ENCODE data around the gene ARHGDIG. TPM values are rescaled to one million over a fixed set of nuclear protein-coding genes. Genes with fewer than 3 reads are reported as not detected.

ARHGDIG gene
- total RNA-seq, 1 experiment from 2014 or later = 3.1 TPM

GRCh38 chr16:296276-296675 is 15.9 kb downstream of the ARHGDIG start:
- Histone ChIP-seq H3K9ac (ENCODE audit: low read length) (no peak overlapping the region), H3K27me3 (ENCODE audit: low read length) (no peaks in the 10 kb centered on the region), H3K79me2 (ENCODE audit: low read length) (no peaks in the 10 kb centered on the region), H4K20me1 (ENCODE audit: insufficient read depth, low read depth, low read length) (no peaks in the 10 kb centered on the region), H3K9me3 (ENCODE audit: low read length) (no peaks in the 10 kb centered on the region), H3K4me3 (ENCODE audit: low read length) (no peak overlapping the region), H2AFZ (ENCODE audit: low read length) (no peak overlapping the region), H3K36me3 (ENCODE audit: insufficient read depth, low read length) (no peaks in the 10 kb centered on the region), H3K4me2 (ENCODE audit: low read depth, low read length, poor library complexity, severe bottlenecking) (no peak overlapping the region), H3K4me1 (ENCODE audit: low read length) (no peaks in the 10 kb centered on the region), H3K27ac (ENCODE audit: low read length) (no peak overlapping the region), H3K9me2 (replicated peaks; ENCODE audit: insufficient read depth, low read length) (no peaks in the 10 kb centered on the region)
- no peak for DNase-seq

- H3K4me2 ChIP-seq (ENCODE audit: low read depth, low read length, poor library complexity, severe bottlenecking) = no peak overlapping the region
- no peak overlapping the region for H3K4me3 ChIP-seq (ENCODE audit: low read length)
- no peak overlapping the region for H2AFZ ChIP-seq (ENCODE audit: low read length)
- H3K9me2 ChIP-seq (replicated peaks; ENCODE audit: insufficient read depth, low read length) = no peaks in the 10 kb centered on the region
- no peak overlapping the region for H3K27ac ChIP-seq (ENCODE audit: low read length)
- H3K79me2 ChIP-seq (ENCODE audit: low read length) = no peaks in the 10 kb centered on the region
- H3K9ac ChIP-seq (ENCODE audit: low read length) = no peak overlapping the region
- no peaks in the 10 kb centered on the region for H4K20me1 ChIP-seq (ENCODE audit: insufficient read depth, low read depth, low read length)
- no peaks in the 10 kb centered on the region for H3K4me1 ChIP-seq (ENCODE audit: low read length)
- no peaks in the 10 kb centered on the region for H3K36me3 ChIP-seq (ENCODE audit: insufficient read depth, low read length)
- no peaks in the 10 kb centered on the region for H3K27me3 ChIP-seq (ENCODE audit: low read length)
- no peaks in the 10 kb centered on the region for H3K9me3 ChIP-seq (ENCODE audit: low read length)
- no peak for DNase-seq
These were observed 16.6 kb downstream of the ARHGDIG start for GRCh38 chr16:296806-297510.

- Histone ChIP-seq H3K79me2 (ENCODE audit: low read length) (no peaks in the 10 kb centered on the region), H3K4me3 (ENCODE audit: low read length) (no peak overlapping the region), H3K27ac (ENCODE audit: low read length) (no peak overlapping the region), H3K9me3 (ENCODE audit: low read length) (no peaks in the 10 kb centered on the region), H4K20me1 (ENCODE audit: insufficient read depth, low read depth, low read length) (no peaks in the 10 kb centered on the region), H3K36me3 (ENCODE audit: insufficient read depth, low read length) (no peaks in the 10 kb centered on the region), H3K9me2 (replicated peaks; ENCODE audit: insufficient read depth, low read length) (no peaks in the 10 kb centered on the region), H3K27me3 (ENCODE audit: low read length) (no peaks in the 10 kb centered on the region), H2AFZ (ENCODE audit: low read length) (no peak overlapping the region), H3K4me2 (ENCODE audit: low read depth, low read length, poor library complexity, severe bottlenecking) (no peak overlapping the region), H3K9ac (ENCODE audit: low read length) (no peak overlapping the region), H3K4me1 (ENCODE audit: low read length) (no peaks in the 10 kb centered on the region)
- no peak for DNase-seq
These were observed 17.4 kb downstream of the ARHGDIG start for GRCh38 chr16:297832-298231.

GRCh38 chr16:301235-301634 is 20.8 kb downstream of the ARHGDIG start:
- Histone ChIP-seq H3K9ac (ENCODE audit: low read length) (no peak overlapping the region), H3K4me1 (ENCODE audit: low read length) (no peaks in the 10 kb centered on the region), H3K9me2 (replicated peaks; ENCODE audit: insufficient read depth, low read length) (no peaks in the 10 kb centered on the region), H3K4me3 (ENCODE audit: low read length) (no peak overlapping the region), H3K36me3 (ENCODE audit: insufficient read depth, low read length) (no peaks in the 10 kb centered on the region), H2AFZ (ENCODE audit: low read length) (no peak overlapping the region), H3K4me2 (ENCODE audit: low read depth, low read length, poor library complexity, severe bottlenecking) (no peak overlapping the region), H3K79me2 (ENCODE audit: low read length) (no peaks in the 10 kb centered on the region), H3K27ac (ENCODE audit: low read length) (no peak overlapping the region), H3K27me3 (ENCODE audit: low read length) (no peaks in the 10 kb centered on the region), H4K20me1 (ENCODE audit: insufficient read depth, low read depth, low read length) (no peaks in the 10 kb centered on the region), H3K9me3 (ENCODE audit: low read length) (no peaks in the 10 kb centered on the region)
- DNase-seq = no peak

- Histone ChIP-seq H3K4me1 (ENCODE audit: low read length) (no peaks in the 10 kb centered on the region), H2AFZ (ENCODE audit: low read length) (no peak overlapping the region), H3K4me2 (ENCODE audit: low read depth, low read length, poor library complexity, severe bottlenecking) (no peak overlapping the region), H3K4me3 (ENCODE audit: low read length) (no peak overlapping the region), H3K27ac (ENCODE audit: low read length) (no peak overlapping the region), H4K20me1 (ENCODE audit: insufficient read depth, low read depth, low read length) (no peaks in the 10 kb centered on the region), H3K9ac (ENCODE audit: low read length) (no peak overlapping the region), H3K27me3 (ENCODE audit: low read length) (no peaks in the 10 kb centered on the region), H3K79me2 (ENCODE audit: low read length) (no peaks in the 10 kb centered on the region), H3K36me3 (ENCODE audit: insufficient read depth, low read length) (no peaks in the 10 kb centered on the region), H3K9me3 (ENCODE audit: low read length) (no peaks in the 10 kb centered on the region), H3K9me2 (replicated peaks; ENCODE audit: insufficient read depth, low read length) (no peaks in the 10 kb centered on the region)
- no peak for DNase-seq
These were observed 21.6 kb downstream of the ARHGDIG start for GRCh38 chr16:301950-302349.

- no peak for DNase-seq
- Histone ChIP-seq H3K4me2 (ENCODE audit: low read depth, low read length, poor library complexity, severe bottlenecking) (no peak overlapping the region), H3K27me3 (ENCODE audit: low read length) (no peaks in the 10 kb centered on the region), H2AFZ (ENCODE audit: low read length) (no peak overlapping the region), H3K36me3 (ENCODE audit: insufficient read depth, low read length) (no peaks in the 10 kb centered on the region), H3K9me2 (replicated peaks; ENCODE audit: insufficient read depth, low read length) (no peaks in the 10 kb centered on the region), H4K20me1 (ENCODE audit: insufficient read depth, low read depth, low read length) (no peaks in the 10 kb centered on the region), H3K4me1 (ENCODE audit: low read length) (no peaks in the 10 kb centered on the region), H3K4me3 (ENCODE audit: low read length) (no peak overlapping the region), H3K9ac (ENCODE audit: low read length) (no peak overlapping the region), H3K79me2 (ENCODE audit: low read length) (no peaks in the 10 kb centered on the region), H3K9me3 (ENCODE audit: low read length) (no peaks in the 10 kb centered on the region), H3K27ac (ENCODE audit: low read length) (no peak overlapping the region)
These were observed 23.5 kb downstream of the ARHGDIG start for GRCh38 chr16:303760-304505.

- no peak overlapping the region for H3K9ac ChIP-seq (ENCODE audit: low read length)
- H3K4me2 ChIP-seq (ENCODE audit: low read depth, low read length, poor library complexity, severe bottlenecking) = no peak overlapping the region
- H4K20me1 ChIP-seq (ENCODE audit: insufficient read depth, low read depth, low read length) = 0 out of 2 replicates have a peak, but pooled peaks cover 3% of the 10 kb centered on the region
- no peak overlapping the region for H2AFZ ChIP-seq (ENCODE audit: low read length)
- H3K9me2 ChIP-seq (replicated peaks; ENCODE audit: insufficient read depth, low read length) = no peaks in the 10 kb centered on the region
- no peaks in the 10 kb centered on the region for H3K27me3 ChIP-seq (ENCODE audit: low read length)
- DNase-seq = no peak
- no peak overlapping the region for H3K4me3 ChIP-seq (ENCODE audit: low read length)
- H3K4me1 ChIP-seq (ENCODE audit: low read length) = no peaks in the 10 kb centered on the region
- H3K36me3 ChIP-seq (ENCODE audit: insufficient read depth, low read length) = no peaks in the 10 kb centered on the region
- H3K9me3 ChIP-seq (ENCODE audit: low read length) = no peaks in the 10 kb centered on the region
- 0 out of 2 replicates have a peak, but pooled peaks cover 6% of the 10 kb centered on the region for H3K79me2 ChIP-seq (ENCODE audit: low read length)
- no peak overlapping the region for H3K27ac ChIP-seq (ENCODE audit: low read length)
These were observed 25.7 kb downstream of the ARHGDIG start for GRCh38 chr16:305916-306626.

GRCh38 chr16:306911-307370 is 26.6 kb downstream of the ARHGDIG start:
- H4K20me1 ChIP-seq (ENCODE audit: insufficient read depth, low read depth, low read length) = 0 out of 2 replicates have a peak, but pooled peaks cover 3% of the 10 kb centered on the region
- no peaks in the 10 kb centered on the region for H3K4me1 ChIP-seq (ENCODE audit: low read length)
- no peaks in the 10 kb centered on the region for H3K36me3 ChIP-seq (ENCODE audit: insufficient read depth, low read length)

More at GRCh38 chr16:306911-307370, 26.6 kb downstream of the ARHGDIG start:
- Histone ChIP-seq H3K9me2 (replicated peaks; ENCODE audit: insufficient read depth, low read length) (no peaks in the 10 kb centered on the region), H3K9me3 (ENCODE audit: low read length) (no peaks in the 10 kb centered on the region), H3K4me2 (ENCODE audit: low read depth, low read length, poor library complexity, severe bottlenecking) (no peak overlapping the region), H3K4me3 (ENCODE audit: low read length) (no peak overlapping the region), H3K27me3 (ENCODE audit: low read length) (no peaks in the 10 kb centered on the region), H3K27ac (ENCODE audit: low read length) (no peak overlapping the region), H3K9ac (ENCODE audit: low read length) (no peak overlapping the region), H2AFZ (ENCODE audit: low read length) (no peak overlapping the region), H3K79me2 (ENCODE audit: low read length) (0 out of 2 replicates have a peak, but pooled peaks cover 7% of the 10 kb centered on the region)
- no peak for DNase-seq
